BE2C (cell line): ENCODE measurements around the gene GPR160. TPM values are rescaled to one million over a fixed set of nuclear protein-coding genes. Genes with fewer than 3 reads are reported as not detected.
A peak's percentile ranks its signal among the peaks of the same experiment; 100 is the strongest.

ENCODE experiments used
- DNase-seq: peaks from one replicate; pipeline ENCODE4 v3.0.0-alpha.2; 2020
- H3K27me3 ChIP-seq: fragments of 250-450 bp; sonication (Bioruptor Pico); 2 replicates; pipeline ENCODE4 v1.5.1; 2020; ENCODE audit warnings: mild to moderate bottlenecking
- H3K36me3 ChIP-seq: fragments of 250-450 bp; sonication (Bioruptor Pico); 2 replicates; pipeline ENCODE4 v1.5.1; 2020; ENCODE audit warnings: mild to moderate bottlenecking
- H3K4me1 ChIP-seq: fragments of 250-450 bp; sonication (Bioruptor Pico); 2 replicates; pipeline ENCODE4 v1.5.1; 2020
- H3K4me3 ChIP-seq: 2 replicates; pipeline ENCODE4 v1.5.1; 2011; ENCODE audit warnings: low read depth, low read length
- H3K9me3 ChIP-seq: fragments of 250-450 bp; sonication (Bioruptor Pico); 2 replicates; pipeline ENCODE4 v1.5.1; 2020
- CTCF ChIP-seq: IDR thresholded peaks from 2 replicates; pipeline ENCODE4 v1.5.1; 2012; ENCODE audit warnings: mild to moderate bottlenecking, low read depth, low read length
- polyA plus RNA-seq: library from polyadenylated mRNA; unstranded; fragments of >200 nt; gene quantifications from one replicate; pipeline ENCODE4 v1.2.1, GENCODE V29; 2012; ENCODE audit warnings: low read depth, missing spikeins; ENCODE audit not compliant: insufficient read length, insufficient read depth

GPR160 gene
- not detected for polyA plus RNA-seq

DNA sequence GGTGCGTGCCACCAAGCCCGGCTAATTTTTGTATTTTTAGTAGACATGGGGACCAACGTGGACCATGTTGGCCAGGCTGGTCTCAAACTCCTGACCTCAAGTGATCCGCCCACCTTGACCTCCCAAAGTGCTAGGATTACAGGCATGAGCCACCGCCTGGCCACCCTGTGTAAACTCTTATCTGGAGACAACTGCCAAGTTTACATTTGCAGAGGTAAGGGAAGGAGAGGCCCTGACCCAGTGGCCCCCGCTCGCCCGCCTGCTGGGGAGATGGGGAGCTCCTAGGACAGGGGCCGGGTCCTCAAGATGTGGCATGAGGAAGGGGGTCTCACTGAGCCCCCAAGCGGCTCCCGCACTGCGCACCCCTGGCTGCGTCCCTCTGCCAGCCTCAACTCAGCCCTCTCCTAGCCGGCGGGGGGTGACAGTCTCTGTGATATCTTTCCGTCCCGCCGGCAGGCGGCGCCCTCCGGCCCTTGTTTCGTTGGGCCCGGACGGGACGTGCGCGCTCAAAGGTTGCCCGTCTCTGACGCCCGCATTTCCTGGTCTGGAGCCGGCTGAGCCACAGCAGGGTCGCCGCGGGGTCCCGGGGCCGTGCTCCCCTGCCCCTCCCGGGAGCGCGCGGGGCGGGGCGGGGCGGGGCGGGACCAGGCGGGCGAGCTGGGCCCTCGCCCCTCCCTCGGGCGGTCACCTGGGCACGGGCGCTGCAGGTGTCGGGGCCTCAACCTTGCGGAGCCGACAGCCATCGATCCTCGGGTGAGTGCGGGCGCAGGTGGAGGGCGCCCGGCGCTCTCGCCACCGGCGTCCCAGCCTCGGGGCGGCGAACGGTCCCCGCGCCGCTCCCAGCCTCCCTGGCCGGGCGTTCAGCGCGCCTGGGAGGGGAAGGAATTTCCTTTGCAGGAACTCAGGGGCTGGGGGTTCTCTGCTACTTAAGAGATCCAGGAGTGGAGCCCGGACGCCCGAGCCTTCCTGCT, at the start of gene GPR160:
TSS of gene GPR160 (plus strand) at position 533 of the 971 bp plus-strand sequence. CDS start 45,978 bp downstream, outside the sequence.
- Histone ChIP-seq H3K4me1 (no peaks in the 10 kb centered on the region), H3K36me3 (no peaks in the 10 kb centered on the region), H3K27me3 (peaks cover 40% of the 10 kb centered on the region), H3K4me3 (peak within 1 kb of the TSS; percentile 60), H3K9me3 (no peaks in the 10 kb centered on the region)
- TF ChIP-seq CTCF: peak; percentile 71
- DNase-seq: peak; percentile 78

- Histone ChIP-seq H3K9me3 (no peaks in the 10 kb centered on the region), H3K27me3 (no peaks in the 10 kb centered on the region), H3K4me1 (no peaks in the 10 kb centered on the region), H3K36me3 (peaks cover 55% of the 10 kb centered on the region), H3K4me3 (no peak overlapping the region)
- no peak for TF ChIP-seq CTCF
- no peak for DNase-seq
These were observed 47.4 kb upstream of the GPR160 start for GRCh38 chr3:169990431-169990830.

- no peaks in the 10 kb centered on the region for H3K9me3 ChIP-seq
- H3K4me3 ChIP-seq: no peak overlapping the region
- TF ChIP-seq CTCF: no peak
- H3K36me3 ChIP-seq: peaks cover 52% of the 10 kb centered on the region
- DNase-seq: no peak
- no peaks in the 10 kb centered on the region for H3K27me3 ChIP-seq
- no peaks in the 10 kb centered on the region for H3K4me1 ChIP-seq
These were observed 45.6 kb upstream of the GPR160 start for GRCh38 chr3:169992156-169992555.

- no peaks in the 10 kb centered on the region for H3K27me3 ChIP-seq
- no peak overlapping the region for H3K4me3 ChIP-seq
- TF ChIP-seq CTCF: no peak
- H3K4me1 ChIP-seq: no peaks in the 10 kb centered on the region
- no peaks in the 10 kb centered on the region for H3K9me3 ChIP-seq
- H3K36me3 ChIP-seq: peaks cover 46% of the 10 kb centered on the region
- DNase-seq: no peak
These were observed 45.0 kb upstream of the GPR160 start for GRCh38 chr3:169992781-169993180.

- H3K27me3 ChIP-seq: no peaks in the 10 kb centered on the region
- no peak for TF ChIP-seq CTCF
- no peak overlapping the region for H3K4me3 ChIP-seq
- no peaks in the 10 kb centered on the region for H3K4me1 ChIP-seq
- no peak for DNase-seq
- H3K9me3 ChIP-seq: no peaks in the 10 kb centered on the region
- peaks cover 36% of the 10 kb centered on the region for H3K36me3 ChIP-seq
These were observed 44.0 kb upstream of the GPR160 start for GRCh38 chr3:169993761-169994160.

- H3K4me1 ChIP-seq: no peaks in the 10 kb centered on the region
- no peaks in the 10 kb centered on the region for H3K27me3 ChIP-seq
- TF ChIP-seq CTCF: no peak
- no peak for DNase-seq
- no peak overlapping the region for H3K4me3 ChIP-seq
- peaks cover 30% of the 10 kb centered on the region for H3K36me3 ChIP-seq
- no peaks in the 10 kb centered on the region for H3K9me3 ChIP-seq
These were observed 41.7 kb upstream of the GPR160 start for GRCh38 chr3:169996063-169996462.
